Measurements from ENCODE around the gene SKIC2. TPM values are rescaled to one million over a fixed set of nuclear protein-coding genes. Genes with fewer than 3 reads are reported as not detected.
"Not testable (repeated sequence)": the region's sequence is repeated elsewhere in the genome, so short reads cannot be mapped to it uniquely, and the experiment has no call there.

SKIC2 gene
- total RNA-seq, 1 donor, result 44.8 TPM

GRCh38 chr6:31932137-31932536 is 26.8 kb upstream of the SKIC2 start:
- H3K9me3 ChIP-seq (ENCODE audit: low read depth, low read length); H3K4me3 ChIP-seq (ENCODE audit: low read length): not testable (repeated sequence)

GRCh38 chr6:31933537-31933936 is 25.4 kb upstream of the SKIC2 start:
- Histone ChIP-seq H3K27me3 (ENCODE audit: insufficient read depth, low read length) (no peaks in the 10 kb centered on the region), H3K9me3 (ENCODE audit: low read depth, low read length) (no peaks in the 10 kb centered on the region), H3K4me1 (ENCODE audit: insufficient read depth, low read length) (peaks cover 5% of the 10 kb centered on the region), H3K4me3 (ENCODE audit: low read length) (no peak overlapping the region)

More at GRCh38 chr6:31932137-31932536, 26.8 kb upstream of the SKIC2 start:
- not testable (repeated sequence) for H3K27me3 ChIP-seq (ENCODE audit: insufficient read depth, low read length); H3K4me1 ChIP-seq (ENCODE audit: insufficient read depth, low read length)

GRCh38 chr6:31935021-31935420 is 24.0 kb upstream of the SKIC2 start:
- H3K27me3 ChIP-seq (ENCODE audit: insufficient read depth, low read length), result no peaks in the 10 kb centered on the region
- H3K9me3 ChIP-seq (ENCODE audit: low read depth, low read length), result no peaks in the 10 kb centered on the region
- H3K4me1 ChIP-seq (ENCODE audit: insufficient read depth, low read length), result no peaks in the 10 kb centered on the region
- H3K4me3 ChIP-seq (ENCODE audit: low read length), result no peak overlapping the region

DNA sequence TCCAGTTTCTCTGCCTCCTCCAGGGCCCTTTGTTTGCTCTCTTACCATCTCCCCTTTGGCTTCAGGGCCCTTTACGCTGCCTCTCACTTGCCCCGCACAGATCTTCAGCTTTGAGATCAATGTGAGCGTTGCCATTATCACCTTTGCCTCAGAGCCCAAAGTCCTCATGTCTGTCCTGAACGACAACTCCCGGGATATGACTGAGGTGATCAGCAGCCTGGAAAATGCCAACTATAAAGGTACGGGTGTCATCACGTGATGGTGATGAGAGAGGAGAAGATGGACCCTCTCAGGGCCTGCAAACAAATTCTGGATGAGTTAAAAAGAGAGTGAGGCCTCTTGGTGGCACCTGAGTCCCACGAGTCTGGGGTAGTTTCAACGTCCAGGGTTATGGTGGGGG is 23.2 kb upstream of the SKIC2 start:
- no peak overlapping the region for H3K4me3 ChIP-seq (ENCODE audit: low read length)
- no peaks in the 10 kb centered on the region for H3K9me3 ChIP-seq (ENCODE audit: low read depth, low read length)
- H3K4me1 ChIP-seq (ENCODE audit: insufficient read depth, low read length), result no peaks in the 10 kb centered on the region
- no peaks in the 10 kb centered on the region for H3K27me3 ChIP-seq (ENCODE audit: insufficient read depth, low read length)

- Histone ChIP-seq H3K27me3 (ENCODE audit: insufficient read depth, low read length) (no peaks in the 10 kb centered on the region), H3K4me1 (ENCODE audit: insufficient read depth, low read length) (no peaks in the 10 kb centered on the region), H3K9me3 (ENCODE audit: low read depth, low read length) (no peaks in the 10 kb centered on the region), H3K4me3 (ENCODE audit: low read length) (no peak overlapping the region)
These were observed 18.7 kb upstream of the SKIC2 start for GRCh38 chr6:31940256-31940664.

DNA sequence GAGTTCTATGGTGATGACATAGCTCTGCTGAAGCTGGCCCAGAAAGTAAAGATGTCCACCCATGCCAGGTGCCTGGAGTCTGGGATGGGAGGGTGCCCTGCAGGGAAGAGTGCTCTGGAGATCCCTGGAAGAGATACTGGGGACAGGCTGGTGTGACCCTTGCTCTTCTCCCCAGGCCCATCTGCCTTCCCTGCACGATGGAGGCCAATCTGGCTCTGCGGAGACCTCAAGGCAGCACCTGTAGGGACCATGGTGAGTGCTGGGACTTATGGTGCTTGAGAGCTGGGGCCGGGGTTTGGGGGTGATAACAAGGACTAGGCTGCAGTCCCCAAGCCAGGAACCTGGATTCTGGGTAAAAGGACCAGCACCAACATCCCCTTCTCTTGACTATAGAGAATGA is 15.2 kb upstream of the SKIC2 start:
- no peak overlapping the region for H3K4me3 ChIP-seq (ENCODE audit: low read length)
- H3K9me3 ChIP-seq (ENCODE audit: low read depth, low read length), result no peaks in the 10 kb centered on the region
- H3K4me1 ChIP-seq (ENCODE audit: insufficient read depth, low read length), result no peaks in the 10 kb centered on the region
- no peaks in the 10 kb centered on the region for H3K27me3 ChIP-seq (ENCODE audit: insufficient read depth, low read length)

DNA sequence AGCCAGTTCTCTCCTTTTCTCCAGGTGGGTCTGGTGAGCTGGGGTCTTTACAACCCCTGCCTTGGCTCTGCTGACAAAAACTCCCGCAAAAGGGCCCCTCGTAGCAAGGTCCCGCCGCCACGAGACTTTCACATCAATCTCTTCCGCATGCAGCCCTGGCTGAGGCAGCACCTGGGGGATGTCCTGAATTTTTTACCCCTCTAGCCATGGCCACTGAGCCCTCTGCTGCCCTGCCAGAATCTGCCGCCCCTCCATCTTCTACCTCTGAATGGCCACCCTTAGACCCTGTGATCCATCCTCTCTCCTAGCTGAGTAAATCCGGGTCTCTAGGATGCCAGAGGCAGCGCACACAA is 13.8 kb upstream of the SKIC2 start:
- no peaks in the 10 kb centered on the region for H3K4me1 ChIP-seq (ENCODE audit: insufficient read depth, low read length)
- H3K4me3 ChIP-seq (ENCODE audit: low read length), result no peak overlapping the region

GRCh38 chr6:31945507-31946369 is 13.2 kb upstream of the SKIC2 start, which contains the start of gene CFB:
TSS of gene CFB (plus strand) at chr6:31946095. CDS start at chr6:31946222, 127 bp downstream.
- no peak within 1 kb of the TSS for H3K4me3 ChIP-seq (ENCODE audit: low read length)
- H3K27me3 ChIP-seq (ENCODE audit: insufficient read depth, low read length), result no peaks in the 10 kb centered on the region
- H3K4me1 ChIP-seq (ENCODE audit: insufficient read depth, low read length), result no peaks in the 10 kb centered on the region
- no peaks in the 10 kb centered on the region for H3K9me3 ChIP-seq (ENCODE audit: low read depth, low read length)

More for the DNA sequence above, 13.8 kb upstream of the SKIC2 start:
- H3K27me3 ChIP-seq (ENCODE audit: insufficient read depth, low read length), result no peaks in the 10 kb centered on the region
- no peaks in the 10 kb centered on the region for H3K9me3 ChIP-seq (ENCODE audit: low read depth, low read length)

DNA sequence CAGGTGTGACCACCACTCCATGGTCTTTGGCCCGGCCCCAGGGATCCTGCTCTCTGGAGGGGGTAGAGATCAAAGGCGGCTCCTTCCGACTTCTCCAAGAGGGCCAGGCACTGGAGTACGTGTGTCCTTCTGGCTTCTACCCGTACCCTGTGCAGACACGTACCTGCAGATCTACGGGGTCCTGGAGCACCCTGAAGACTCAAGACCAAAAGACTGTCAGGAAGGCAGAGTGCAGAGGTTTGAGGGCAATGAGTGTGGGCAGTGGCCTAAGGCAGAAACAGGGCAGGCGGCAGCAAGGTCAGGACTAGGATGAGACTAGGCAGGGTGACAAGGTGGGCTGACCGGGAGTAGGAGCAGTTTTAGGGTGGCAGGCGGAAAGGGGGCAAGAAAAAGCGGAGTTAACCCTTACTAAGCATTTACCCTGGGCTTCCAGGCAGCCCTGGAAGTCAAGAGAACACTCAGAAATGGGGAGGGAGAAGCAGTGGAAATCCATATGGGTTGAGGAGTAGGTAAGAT is 12.5 kb upstream of the SKIC2 start:
- Histone ChIP-seq H3K27me3 (ENCODE audit: insufficient read depth, low read length) (no peaks in the 10 kb centered on the region), H3K4me3 (ENCODE audit: low read length) (no peak overlapping the region), H3K9me3 (ENCODE audit: low read depth, low read length) (no peaks in the 10 kb centered on the region), H3K4me1 (ENCODE audit: insufficient read depth, low read length) (no peaks in the 10 kb centered on the region)

GRCh38 chr6:31947070-31947675 is 11.8 kb upstream of the SKIC2 start:
- no peak overlapping the region for H3K4me3 ChIP-seq (ENCODE audit: low read length)
- H3K4me1 ChIP-seq (ENCODE audit: insufficient read depth, low read length), result no peaks in the 10 kb centered on the region
- H3K9me3 ChIP-seq (ENCODE audit: low read depth, low read length), result no peaks in the 10 kb centered on the region
- H3K27me3 ChIP-seq (ENCODE audit: insufficient read depth, low read length), result no peaks in the 10 kb centered on the region

DNA sequence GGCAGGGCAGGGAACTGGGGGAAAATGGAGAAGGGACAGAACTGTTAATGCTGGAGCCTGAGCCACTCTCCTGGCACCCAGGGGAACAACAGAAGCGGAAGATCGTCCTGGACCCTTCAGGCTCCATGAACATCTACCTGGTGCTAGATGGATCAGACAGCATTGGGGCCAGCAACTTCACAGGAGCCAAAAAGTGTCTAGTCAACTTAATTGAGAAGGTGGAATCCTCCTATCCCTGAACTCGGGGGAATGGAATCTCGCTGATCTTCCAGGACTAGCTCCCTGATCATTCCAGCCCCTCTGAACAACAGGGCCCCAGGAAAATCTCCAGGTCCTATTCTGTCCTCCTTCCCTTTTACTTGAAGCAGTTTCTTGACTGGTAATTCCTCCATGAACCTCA is 11.1 kb upstream of the SKIC2 start:
- no peaks in the 10 kb centered on the region for H3K27me3 ChIP-seq (ENCODE audit: insufficient read depth, low read length)
- no peaks in the 10 kb centered on the region for H3K9me3 ChIP-seq (ENCODE audit: low read depth, low read length)
- H3K4me1 ChIP-seq (ENCODE audit: insufficient read depth, low read length), result no peaks in the 10 kb centered on the region
- no peak overlapping the region for H3K4me3 ChIP-seq (ENCODE audit: low read length)

DNA sequence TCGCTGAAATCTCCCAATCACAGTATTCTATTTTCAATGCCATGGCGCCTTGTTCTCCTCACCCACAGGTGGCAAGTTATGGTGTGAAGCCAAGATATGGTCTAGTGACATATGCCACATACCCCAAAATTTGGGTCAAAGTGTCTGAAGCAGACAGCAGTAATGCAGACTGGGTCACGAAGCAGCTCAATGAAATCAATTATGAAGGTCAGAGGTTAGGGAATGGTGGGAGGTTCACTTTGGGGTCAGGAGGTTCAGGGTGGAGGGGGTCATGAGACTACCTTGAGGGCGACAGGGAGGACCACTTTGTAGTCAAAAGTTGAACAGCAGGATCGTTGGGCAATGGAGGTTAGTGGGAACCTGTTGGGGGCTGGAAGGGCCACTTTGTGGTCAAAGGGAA is 10.7 kb upstream of the SKIC2 start:
- Histone ChIP-seq H3K4me3 (ENCODE audit: low read length) (no peak overlapping the region), H3K4me1 (ENCODE audit: insufficient read depth, low read length) (no peaks in the 10 kb centered on the region), H3K27me3 (ENCODE audit: insufficient read depth, low read length) (no peaks in the 10 kb centered on the region), H3K9me3 (ENCODE audit: low read depth, low read length) (no peaks in the 10 kb centered on the region)

DNA sequence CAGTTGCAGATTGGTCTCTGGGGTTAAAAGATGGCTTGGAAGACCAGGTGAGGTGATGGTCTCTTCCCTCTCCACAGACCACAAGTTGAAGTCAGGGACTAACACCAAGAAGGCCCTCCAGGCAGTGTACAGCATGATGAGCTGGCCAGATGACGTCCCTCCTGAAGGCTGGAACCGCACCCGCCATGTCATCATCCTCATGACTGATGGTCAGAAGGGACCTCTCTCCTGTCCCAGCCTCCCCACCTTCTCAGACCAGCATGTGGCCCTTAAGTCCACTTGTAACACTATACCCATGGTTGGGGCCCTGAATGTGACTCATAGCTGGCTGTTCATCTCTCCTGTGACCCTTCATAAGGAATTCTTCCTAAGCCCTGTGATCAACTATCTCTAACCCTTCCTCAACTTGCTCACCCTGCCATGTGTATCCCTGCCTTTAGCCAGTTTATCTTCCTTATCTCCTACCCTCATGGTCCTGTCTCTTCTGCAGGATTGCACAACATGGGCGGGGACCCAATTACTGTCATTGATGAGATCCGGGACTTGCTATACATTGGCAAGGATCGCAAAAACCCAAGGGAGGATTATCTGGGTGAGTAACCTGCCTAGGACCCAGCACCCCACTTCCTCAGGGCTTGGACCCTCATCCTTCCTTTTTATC is 10.1 kb upstream of the SKIC2 start:
- H3K4me3 ChIP-seq (ENCODE audit: low read length), result no peak overlapping the region
- H3K4me1 ChIP-seq (ENCODE audit: insufficient read depth, low read length), result no peaks in the 10 kb centered on the region
- H3K9me3 ChIP-seq (ENCODE audit: low read depth, low read length), result no peaks in the 10 kb centered on the region
- H3K27me3 ChIP-seq (ENCODE audit: insufficient read depth, low read length), result no peaks in the 10 kb centered on the region

GRCh38 chr6:31949926-31950548 is 8.9 kb upstream of the SKIC2 start:
- Histone ChIP-seq H3K4me1 (ENCODE audit: insufficient read depth, low read length) (no peaks in the 10 kb centered on the region), H3K4me3 (ENCODE audit: low read length) (no peak overlapping the region), H3K9me3 (ENCODE audit: low read depth, low read length) (no peaks in the 10 kb centered on the region), H3K27me3 (ENCODE audit: insufficient read depth, low read length) (no peaks in the 10 kb centered on the region)
